Right ventricle myocardium superior (tissue), 1 donor: ENCODE data around the gene FAM81A. TPM values are rescaled to one million over a fixed set of nuclear protein-coding genes. Genes with fewer than 3 reads are reported as not detected.

Experiments
- ATAC-seq: fragments of 200-7000 bp; cut with Tn5 transposase; one replicate; pipeline ENCODE4 v1.9.1; 2020; ENCODE audit warnings: mild to moderate bottlenecking; ENCODE audit not compliant: poor library complexity
- DNase-seq: peaks from one replicate; pipeline ENCODE4 v3.0.0-alpha.2; 2020
- intact Hi-C: fragments of 100-400 bp; cut with DNase I; formaldehyde crosslinking; loops from one replicate; pipeline ENCODE4 v1.11.2; 2022
- total RNA-seq: library from RNA; stranded (reverse); fragmentation: NEBNext Ultra II Directional; extraction: Animal tissue kit (Norgen Biotek cat#: 25700); gene quantifications from one replicate; pipeline ENCODE4 v1.2.1, GENCODE V29; 2021
- donor health status: DM: no; HTN: yes; CAD: no; lungs with severe emphysema.

The FAM81A gene
- total RNA-seq, 1 donor from 2014 or later = 8.0 TPM

DNA sequence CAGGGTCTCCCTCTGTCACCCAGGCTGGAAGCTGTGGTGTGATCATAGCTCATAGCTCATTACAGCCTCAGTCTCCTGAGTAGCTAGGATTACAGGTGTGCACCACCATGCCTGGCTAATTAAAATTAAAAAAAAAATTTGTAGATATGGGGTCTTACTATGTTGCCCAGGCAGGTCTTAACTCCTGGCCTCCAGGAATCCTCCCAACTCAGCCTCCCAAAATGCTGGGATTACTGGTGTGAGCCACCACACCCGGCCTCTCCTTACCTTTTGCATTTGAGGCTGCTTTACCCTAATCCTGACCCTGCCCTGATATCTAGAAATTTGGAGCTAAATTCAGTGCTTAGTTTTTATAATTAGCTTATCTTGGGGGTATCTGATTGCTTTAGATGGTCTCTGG, 90.4 kb downstream of the FAM81A start:
- intact Hi-C loops = no loop called here
- no peak for ATAC-seq
- DNase-seq = no peak

DNA sequence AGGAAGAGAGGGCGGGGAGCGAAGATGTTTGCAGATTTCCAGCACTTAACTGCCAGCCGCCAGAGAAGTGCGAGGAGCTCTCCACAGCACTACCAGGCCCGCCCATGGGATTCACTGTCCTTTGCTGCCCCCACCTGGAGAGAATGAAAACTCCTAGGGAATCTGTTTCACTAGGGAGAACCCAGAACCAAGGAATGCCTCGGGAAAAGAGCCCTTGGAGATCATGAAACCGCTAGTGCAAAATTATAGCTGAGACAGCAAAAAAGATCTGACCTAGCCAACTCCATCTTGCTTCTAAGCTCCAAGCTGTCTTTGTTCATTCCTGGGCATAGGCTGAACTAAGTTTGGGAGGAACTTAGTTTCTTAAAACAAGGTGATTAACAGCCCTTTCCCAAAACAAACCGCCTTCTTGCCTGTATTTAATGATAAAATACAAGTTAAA, 91.0 kb downstream of the FAM81A start:
- intact Hi-C loops = no loop called here
- peak; percentile 95 for ATAC-seq
- DNase-seq = peak; percentile 74

DNA sequence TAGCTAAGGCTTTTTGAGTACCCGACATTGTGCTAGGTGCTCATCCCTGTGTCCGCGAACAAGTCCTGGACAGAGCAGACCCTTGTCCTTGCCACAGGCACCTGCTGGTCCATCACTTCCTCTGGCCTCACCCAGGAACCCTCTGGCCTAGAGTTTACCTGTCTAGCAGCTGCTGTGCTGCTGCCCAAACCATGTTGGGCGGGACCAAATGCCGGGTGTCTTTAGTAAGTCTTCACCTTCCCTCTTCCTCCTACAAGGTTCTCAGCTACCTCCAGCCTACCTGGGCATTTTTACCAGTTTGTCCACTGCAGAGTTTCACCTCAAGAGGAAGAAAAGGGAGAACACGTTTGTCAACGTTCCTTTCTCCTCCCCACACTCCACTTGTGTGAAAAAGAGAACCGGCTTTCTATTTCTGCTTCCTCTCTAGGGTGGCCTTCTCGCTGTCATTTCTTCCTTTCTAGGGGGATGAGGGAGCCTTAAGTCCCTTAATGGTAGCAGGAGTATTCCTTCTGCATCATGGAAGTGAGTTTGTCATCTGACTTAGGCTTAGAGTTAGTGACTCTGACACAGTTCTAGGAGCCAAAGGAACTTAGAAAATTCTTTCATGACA, 93.2 kb downstream of the FAM81A start:
- DNase-seq = no peak
- ATAC-seq = no peak
- intact Hi-C loops = no loop called here

DNA sequence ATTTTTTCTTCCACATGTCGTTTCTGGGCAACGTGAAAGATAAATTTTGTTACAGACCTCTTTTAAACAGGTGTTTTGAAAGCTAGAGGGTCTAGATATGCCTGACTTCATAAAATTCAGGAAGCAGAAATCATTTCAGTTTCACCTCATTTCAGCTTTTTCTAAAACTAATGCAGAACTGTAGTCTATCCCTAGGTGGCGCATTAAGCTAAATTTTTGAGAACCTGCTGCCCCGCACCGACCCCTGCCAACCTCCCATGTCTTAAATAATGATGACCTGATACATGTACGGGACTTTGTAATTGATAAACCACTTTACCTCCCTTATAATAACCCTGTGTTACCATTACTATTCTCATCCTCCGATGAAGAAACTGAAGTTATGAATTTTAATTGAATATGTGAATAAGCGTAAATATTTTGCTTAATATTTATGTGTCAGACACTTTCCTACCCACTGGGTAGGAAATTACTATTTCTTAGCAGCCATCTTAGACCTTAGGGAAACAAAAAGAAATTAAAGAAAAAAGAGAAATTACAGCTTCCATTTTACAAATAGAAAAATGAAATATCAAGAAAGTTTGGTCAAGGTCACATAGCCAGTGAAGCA, 94.9 kb downstream of the FAM81A start:
- DNase-seq (peak; percentile 35), ATAC-seq (no peak)
- intact Hi-C loops = no loop called here

- ATAC-seq (no peak), DNase-seq (no peak)
- intact Hi-C loops = no loop called here
Measured at GRCh38 chr15:59536553-59536952, 98.6 kb downstream of the FAM81A start.

GRCh38 chr15:59537403-59537802, 99.4 kb downstream of the FAM81A start:
- intact Hi-C loops = no loop called here
- no peak for ATAC-seq
- DNase-seq = no peak

DNA sequence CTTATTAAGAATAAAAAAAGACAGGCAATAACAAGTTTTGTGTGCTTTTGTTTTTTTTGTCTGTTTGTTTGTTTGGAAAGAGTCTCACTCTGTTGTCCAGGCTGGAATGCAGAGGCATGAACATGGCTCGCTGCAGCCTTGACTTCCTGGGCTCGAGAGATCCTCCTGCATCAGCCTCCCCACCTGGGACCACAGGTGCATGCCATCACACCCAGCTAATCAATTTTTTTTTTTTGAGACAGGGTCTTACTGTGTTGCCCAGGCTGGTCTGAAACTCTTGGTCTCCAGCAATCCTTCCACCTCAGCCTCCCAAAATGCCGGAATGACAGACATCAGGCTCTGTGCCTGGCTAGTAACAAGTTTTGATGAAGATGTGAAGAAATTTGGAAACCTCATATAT, 100.5 kb downstream of the FAM81A start:
- intact Hi-C loops = no loop called here
- ATAC-seq (no peak), DNase-seq (no peak)

GRCh38 chr15:59539799-59540198, 101.8 kb downstream of the FAM81A start:
- ATAC-seq (no peak), DNase-seq (no peak)
- intact Hi-C loops = no loop called here

GRCh38 chr15:59540654-59541053, 102.7 kb downstream of the FAM81A start:
- ATAC-seq (no peak), DNase-seq (no peak)
- intact Hi-C loops = no loop called here

DNA sequence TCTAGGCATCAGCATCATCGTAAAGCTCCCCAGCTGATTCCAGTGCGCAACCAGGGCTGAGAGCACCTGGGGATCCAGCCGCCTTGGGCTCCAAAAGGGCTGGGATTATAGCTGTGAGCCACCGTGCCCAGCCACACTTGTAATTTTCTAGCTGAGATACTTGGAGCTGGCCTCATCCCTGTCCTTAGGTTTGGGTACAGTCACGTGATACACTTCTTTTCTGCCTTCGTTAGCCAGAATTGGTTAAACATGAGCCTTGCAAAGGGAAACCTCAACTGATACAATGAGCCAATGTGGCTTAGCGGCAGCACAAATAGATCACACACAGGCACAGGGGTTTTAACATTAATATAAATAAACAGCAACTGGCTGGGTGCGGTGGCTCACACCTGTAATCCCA, 103.8 kb downstream of the FAM81A start:
- no peak for DNase-seq
- intact Hi-C loops = no loop called here
- ATAC-seq = no peak

- no peak for DNase-seq
- intact Hi-C loops = no loop called here
- ATAC-seq = no peak
Measured at GRCh38 chr15:59543721-59544547, 105.9 kb downstream of the FAM81A start.

DNA sequence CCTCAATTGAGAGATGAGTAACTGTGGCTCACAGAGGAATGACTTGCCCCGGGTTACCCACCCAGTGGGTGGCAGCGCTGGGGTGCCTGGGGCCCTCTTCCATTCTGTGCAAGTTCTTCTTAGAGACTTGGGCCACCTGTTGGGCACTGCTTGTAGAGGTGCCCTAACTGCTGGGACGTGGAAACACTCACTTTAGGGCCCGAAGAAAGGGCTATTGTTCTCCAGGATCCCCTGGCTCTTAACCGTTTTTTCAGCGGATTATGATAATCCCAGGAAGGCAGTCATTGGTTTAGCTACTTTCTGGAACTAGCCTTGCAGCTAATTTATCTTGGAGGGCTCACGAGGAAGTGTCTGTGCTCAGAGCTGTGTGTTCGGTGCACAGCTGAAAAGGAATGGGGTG, 107.6 kb downstream of the FAM81A start:
- intact Hi-C loops = no loop called here
- ATAC-seq = no peak
- DNase-seq = no peak

DNA sequence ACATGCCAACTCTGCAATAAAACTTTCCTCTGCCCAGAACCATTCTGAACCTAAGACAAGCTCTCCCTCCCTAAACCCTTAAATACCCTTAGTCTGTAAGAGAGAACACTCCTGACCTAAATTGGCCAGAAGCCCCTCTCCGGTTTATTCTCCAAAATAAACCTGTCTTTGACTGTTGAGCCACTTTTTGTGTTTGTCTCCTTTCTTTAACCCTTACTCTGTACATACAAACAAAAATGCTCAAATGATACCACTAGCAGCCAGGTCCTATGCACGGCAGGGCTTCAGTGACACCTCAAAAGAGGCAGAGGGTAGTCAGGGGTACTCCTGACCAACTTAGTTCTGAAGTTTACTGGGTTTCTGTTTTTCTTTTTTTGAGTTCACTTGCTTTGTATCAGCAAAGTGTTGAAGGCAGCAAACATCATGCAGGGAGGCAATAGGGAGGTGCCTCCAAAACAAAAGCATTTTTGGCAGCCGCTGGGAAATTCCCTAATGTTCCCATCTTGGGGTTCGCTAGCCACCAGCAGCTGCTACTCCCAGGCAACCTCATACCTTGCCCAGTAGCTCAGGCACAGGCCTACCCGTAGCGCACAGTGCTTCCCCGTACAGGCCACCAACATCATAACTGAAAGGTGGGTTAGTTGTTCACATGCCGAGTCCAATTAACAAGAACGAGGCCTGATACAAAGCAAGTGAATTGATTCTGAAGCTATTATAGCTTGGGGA, 110.7 kb downstream of the FAM81A start:
- ATAC-seq = no peak
- intact Hi-C loops = no loop called here
- no peak for DNase-seq

- intact Hi-C loops = no loop called here
- ATAC-seq (no peak), DNase-seq (no peak)
Measured at GRCh38 chr15:59549301-59550185, 111.6 kb downstream of the FAM81A start.

DNA sequence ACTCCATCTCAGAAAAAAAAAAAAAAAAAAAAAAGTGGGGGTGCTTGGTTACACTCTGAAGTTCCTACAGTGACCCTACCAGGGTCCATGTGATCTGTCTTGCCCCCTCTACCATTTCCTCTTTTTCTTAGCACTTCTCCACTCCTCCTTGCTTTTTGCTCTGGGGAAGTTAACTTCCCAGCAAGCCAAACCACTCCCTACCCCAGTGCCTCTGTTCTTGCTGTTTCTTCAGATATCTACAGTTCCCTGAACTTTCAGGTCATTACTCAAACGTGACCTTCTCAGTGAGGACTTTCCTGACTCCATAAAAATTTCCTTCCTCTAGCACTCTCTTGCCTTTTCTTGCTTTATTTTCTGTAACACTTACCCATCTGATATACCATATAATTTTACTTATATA, 112.5 kb downstream of the FAM81A start:
- ATAC-seq = peak; percentile 57
- intact Hi-C loops = no loop called here
- no peak for DNase-seq

DNA sequence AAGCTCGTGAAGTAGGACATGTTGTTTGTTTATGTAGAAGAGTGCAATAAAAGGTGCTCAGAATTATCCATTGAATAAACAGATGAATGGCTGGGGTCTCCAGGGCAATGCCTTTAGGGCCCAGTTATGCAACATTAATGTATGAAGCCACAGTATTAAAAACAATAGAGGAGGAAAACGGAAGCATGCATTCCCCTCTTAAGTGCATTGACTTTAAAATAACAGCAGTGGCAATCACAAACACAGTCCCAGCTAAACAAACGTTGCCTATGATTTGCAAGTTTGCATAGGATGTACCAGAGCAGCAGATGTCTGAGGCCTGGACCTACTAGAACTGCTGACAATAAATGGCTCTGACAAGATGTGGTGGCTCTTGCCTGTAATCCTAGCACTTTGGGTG, 113.0 kb downstream of the FAM81A start:
- ATAC-seq (no peak), DNase-seq (no peak)
- intact Hi-C loops = no loop called here

DNA sequence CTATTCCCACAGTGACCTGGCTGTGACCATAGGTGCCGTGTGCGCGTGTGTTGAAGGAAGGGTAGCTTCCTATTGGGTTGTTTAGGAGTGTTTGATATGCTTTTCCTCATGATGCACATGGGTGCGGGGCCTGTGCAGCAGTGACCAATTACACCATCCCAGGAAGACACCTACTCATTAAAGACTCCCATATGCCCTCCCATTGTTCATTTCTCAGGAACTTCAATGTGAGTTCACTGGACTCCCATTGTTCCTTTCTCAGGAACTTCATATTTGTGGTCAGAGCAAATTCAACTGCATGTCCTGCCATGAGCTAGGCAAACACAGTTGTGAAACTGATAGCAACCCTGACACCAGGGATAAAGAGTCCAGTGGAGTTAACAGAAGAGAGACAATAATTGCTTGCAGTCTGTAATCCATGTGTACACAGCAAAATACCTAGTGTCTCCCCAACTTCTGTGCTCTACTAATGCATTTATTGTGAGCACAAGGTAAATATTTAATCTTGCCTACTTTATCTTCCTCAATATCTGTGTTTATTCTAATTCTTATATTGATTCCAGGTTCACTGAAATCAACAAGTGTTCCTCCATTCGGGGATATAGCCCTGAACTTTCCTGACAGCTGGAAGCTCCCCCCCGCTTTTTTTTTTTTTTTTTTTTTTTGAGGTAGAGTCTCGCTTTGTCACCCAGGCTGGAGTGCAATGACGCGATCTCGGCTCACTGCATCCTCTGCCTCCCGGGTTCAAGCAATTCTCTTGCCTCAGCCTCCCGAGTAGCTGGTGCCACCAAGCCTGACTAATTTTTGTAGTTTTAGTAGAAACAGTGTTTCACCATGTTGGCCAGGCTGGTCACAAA, 116.1 kb downstream of the FAM81A start:
- ATAC-seq (no peak), DNase-seq (no peak)
- intact Hi-C loops = no loop called here

DNA sequence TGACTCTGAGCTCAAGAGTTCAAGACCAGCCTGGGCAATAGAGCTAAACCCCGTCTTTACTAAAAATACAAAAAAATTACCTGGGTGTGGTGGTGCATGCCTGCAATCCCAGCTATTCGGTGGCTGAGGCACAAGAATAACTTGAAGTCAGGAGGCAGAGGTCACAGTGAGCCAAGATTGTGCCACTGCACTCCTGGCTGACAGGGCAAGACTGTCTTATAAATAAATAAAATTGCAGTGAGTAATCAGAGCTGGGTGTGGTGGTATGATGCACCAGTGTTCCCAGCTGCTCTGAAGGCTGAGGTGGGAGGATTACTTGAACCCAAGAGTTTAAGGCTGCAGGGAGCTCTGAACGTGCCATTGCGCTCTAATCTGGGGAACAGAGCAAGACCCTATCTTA, 117.7 kb downstream of the FAM81A start:
- intact Hi-C loops = no loop called here
- ATAC-seq (no peak), DNase-seq (no peak)
